PC-3 (cell line): ENCODE data around the gene CYP27B1. TPM values are rescaled to one million over a fixed set of nuclear protein-coding genes. Genes with fewer than 3 reads are reported as not detected.

Experiments
- ATAC-seq: fragments of 200-7000 bp; cut with Tn5 transposase; 2 replicates; pipeline ENCODE4 v1.9.1; 2020; ENCODE audit warnings: mild to moderate bottlenecking, moderate library complexity
- BruUV-seq: library from RNA; stranded (reverse); fragments of 400-500 nt; replicated peaks from 2 replicates; lab custom pipeline; 2021; lab: Mats Ljungman, UMichigan
- CTCF ChIA-PET: fragments of 300-600 bp; sonication (Branson Sonifier 250); formaldehyde crosslinking; loops from one replicate; lab custom pipeline; 2022; ENCODE audit warnings: antibody characterized with exemption; lab: Charles Lee
- POLR2A ChIA-PET: fragments of 300-600 bp; sonication (Branson Sonifier 250); formaldehyde crosslinking; loops from one replicate; lab custom pipeline; 2022; ENCODE audit warnings: antibody characterized with exemption; ENCODE audit not compliant: unreplicated experiment; lab: Charles Lee
- DNase-seq: peaks from one replicate; pipeline ENCODE4 v3.0.0-alpha.2; 2015
- H2AFZ ChIP-seq: fragments of 300-600 bp; sonication (generic); 2 replicates; pipeline ENCODE4 v1.6.0; 2016; ENCODE audit warnings: antibody characterized with exemption, low read length
- H3F3A ChIP-seq: fragments of 300-600 bp; sonication (generic); one replicate; pipeline ENCODE4 v1.6.0; 2017; ENCODE audit warnings: antibody characterized with exemption, low read length, control low read depth, mild to moderate bottlenecking; ENCODE audit not compliant: unreplicated experiment
- H3K27ac ChIP-seq: fragments of 300-600 bp; sonication (generic); 2 replicates; pipeline ENCODE4 v1.5.1; 2016; ENCODE audit warnings: mild to moderate bottlenecking, low read length
- H3K27me3 ChIP-seq: fragments of 300-600 bp; sonication (generic); 2 replicates; pipeline ENCODE4 v1.6.1; 2016; ENCODE audit warnings: low read length, mixed read lengths
- H3K36me3 ChIP-seq: fragments of 300-600 bp; sonication (generic); 2 replicates; pipeline ENCODE4 v1.6.1; 2016; ENCODE audit warnings: low read depth, mixed run types, low read length, mixed read lengths
- H3K4me1 ChIP-seq: fragments of 300-600 bp; sonication (generic); 2 replicates; pipeline ENCODE4 v1.5.1; 2016; ENCODE audit warnings: low read length; ENCODE audit not compliant: insufficient read depth
- H3K4me2 ChIP-seq: fragments of 300-600 bp; sonication (generic); 2 replicates; pipeline ENCODE4 v1.6.0; 2016; ENCODE audit warnings: low read length
- H3K4me3 ChIP-seq: fragments of 300-600 bp; sonication (generic); 2 replicates; pipeline ENCODE4 v1.5.1; 2016; ENCODE audit warnings: mild to moderate bottlenecking, low read length, mixed read lengths
- H3K79me2 ChIP-seq: fragments of 300-600 bp; sonication (generic); 2 replicates; pipeline ENCODE4 v1.6.1; 2017; ENCODE audit warnings: low read length, mixed read lengths
- H3K9ac ChIP-seq: fragments of 300-600 bp; sonication (generic); 2 replicates; pipeline ENCODE4 v1.6.0; 2016; ENCODE audit warnings: mild to moderate bottlenecking, low read length
- H3K9me2 ChIP-seq: fragments of 300-600 bp; sonication (generic); replicated peaks from 2 replicates; pipeline ENCODE4 v1.6.1; 2016; ENCODE audit warnings: mixed run types, low read length, mixed read lengths
- H3K9me3 ChIP-seq: fragments of 300-600 bp; sonication (generic); 2 replicates; pipeline ENCODE4 v1.6.1; 2016; ENCODE audit warnings: low read length, mixed read lengths
- H4K20me1 ChIP-seq: fragments of 300-600 bp; sonication (generic); 2 replicates; pipeline ENCODE4 v1.6.1; 2016; ENCODE audit warnings: low read length, mixed read lengths
- CTCF ChIP-seq: fragments of 300-600 bp; sonication (generic); conservative IDR thresholded peaks from 2 replicates; pipeline ENCODE4 v1.5.1; 2017; ENCODE audit warnings: antibody characterized with exemption, low read depth, mild to moderate bottlenecking, low read length
- EZH2 ChIP-seq: fragments of 300-600 bp; sonication (generic); IDR thresholded peaks from one replicate; pipeline ENCODE4 v1.6.1; 2017; ENCODE audit warnings: antibody characterized with exemption, mild to moderate bottlenecking, low read length; ENCODE audit not compliant: unreplicated experiment
- EZH2phosphoT487 ChIP-seq: fragments of 300-600 bp; sonication (generic); IDR thresholded peaks from 2 replicates; pipeline ENCODE4 v1.6.1; 2018; ENCODE audit warnings: mild to moderate bottlenecking, antibody characterized with exemption, low read length, borderline replicate concordance
- intact Hi-C: fragments of 100-400 bp; cut with micrococcal nuclease; formaldehyde crosslinking; loops from 2 replicates; pipeline ENCODE4 v1.9.0; 2023
- total RNA-seq: library from RNA; depleted of rRNA; stranded (reverse); fragments of >200 nt; gene quantifications from 2 replicates; pipeline ENCODE4 v1.2.3, GENCODE V29; 2014

The CYP27B1 gene
- total RNA-seq, 1 experiment from 2014 or later = 8.1 TPM

- no peak overlapping the region for H3K4me3 ChIP-seq
- H3K4me1 ChIP-seq = peaks cover 42% of the 10 kb centered on the region
- peaks cover 18% of the 10 kb centered on the region for H3K36me3 ChIP-seq
- peaks cover 18% of the 10 kb centered on the region for H3K79me2 ChIP-seq
- no TSS peak for BruUV-seq
- no peaks in the 10 kb centered on the region for H4K20me1 ChIP-seq
- DNase-seq = no peak
- H3K27ac ChIP-seq = no peak overlapping the region
- H2AFZ ChIP-seq = no peak overlapping the region
- H3F3A ChIP-seq = no peaks in the 10 kb centered on the region
- H3K9me3 ChIP-seq = no peaks in the 10 kb centered on the region
- no peak overlapping the region for H3K9ac ChIP-seq
- CTCF ChIA-PET = no interaction called here
- intact Hi-C loops = no loop called here
- no peak for TF ChIP-seq EZH2phosphoT487
- TF ChIP-seq CTCF = no peak
- TF ChIP-seq EZH2 = no peak
- H3K27me3 ChIP-seq = no peaks in the 10 kb centered on the region
- no peak for ATAC-seq
- no peak overlapping the region for H3K4me2 ChIP-seq
- H3K9me2 ChIP-seq = no peaks in the 10 kb centered on the region
- POLR2A ChIA-PET = interaction anchor here (0.6 kb wide), 1 partner anchor 41 kb away, joined by 5 read pairs; no protein-coding TSS in a partner anchor
These were observed 998 bp upstream of the CYP27B1 start for GRCh38 chr12:57767876-57768275.

- intact Hi-C loops = no loop called here
- ATAC-seq (no peak), DNase-seq (no peak)
- Histone ChIP-seq H3K4me2 (peak overlapping the region; percentile 96), H4K20me1 (no peaks in the 10 kb centered on the region), H3F3A (no peaks in the 10 kb centered on the region), H3K79me2 (peaks cover 14% of the 10 kb centered on the region), H3K4me3 (peak overlapping the region; percentile 79; the same call in 1 of the 2 replicates), H3K9ac (no peak overlapping the region), H2AFZ (no peak overlapping the region), H3K9me3 (no peaks in the 10 kb centered on the region), H3K9me2 (no peaks in the 10 kb centered on the region), H3K4me1 (peaks cover 42% of the 10 kb centered on the region), H3K27me3 (no peaks in the 10 kb centered on the region), H3K36me3 (peaks cover 18% of the 10 kb centered on the region), H3K27ac (no peak overlapping the region)
- ChIA-PET POLR2A (interaction anchor here (0.6 kb wide), 1 partner anchor 40 kb away, joined by 5 read pairs; no protein-coding TSS in a partner anchor), CTCF (no interaction called here)
- BruUV-seq = no TSS peak
- no peak for TF ChIP-seq EZH2
- no peak for TF ChIP-seq EZH2phosphoT487
- no peak for TF ChIP-seq CTCF
These were observed 424 bp upstream of the CYP27B1 start for GRCh38 chr12:57767305-57767698.

GRCh38 chr12:57765698-57766463, 997 bp downstream of the CYP27B1 start:
- no peaks in the 10 kb centered on the region for H3K27me3 ChIP-seq
- H3K9me2 ChIP-seq = no peaks in the 10 kb centered on the region
- ChIA-PET CTCF (no interaction called here), POLR2A (interaction anchor here (0.6 kb wide), 1 partner anchor 609 kb away, joined by 3 read pairs; no protein-coding TSS in a partner anchor)
- no peaks in the 10 kb centered on the region for H3F3A ChIP-seq
- peaks cover 7% of the 10 kb centered on the region for H3K79me2 ChIP-seq
- ATAC-seq = peak; percentile 28
- H3K4me1 ChIP-seq = peaks cover 40% of the 10 kb centered on the region
- no peaks in the 10 kb centered on the region for H3K9me3 ChIP-seq
- peaks cover 18% of the 10 kb centered on the region for H3K36me3 ChIP-seq
- no peak overlapping the region for H3K27ac ChIP-seq
- no peak for DNase-seq
- H3K9ac ChIP-seq = peak overlapping the region; percentile 53; the same call in 1 of the 2 replicates
- no TSS peak for BruUV-seq
- intact Hi-C loops = no loop called here
- H2AFZ ChIP-seq = peak overlapping the region; percentile 95
- TF ChIP-seq CTCF = no peak
- H4K20me1 ChIP-seq = no peaks in the 10 kb centered on the region
- peak overlapping the region; percentile 96 for H3K4me2 ChIP-seq
- H3K4me3 ChIP-seq = peak overlapping the region; percentile 79
